OCI-LY7 (cell line): ENCODE data around the gene WDR7. TPM values are rescaled to one million over a fixed set of nuclear protein-coding genes. Genes with fewer than 3 reads are reported as not detected.
A peak's percentile ranks its signal among the peaks of the same experiment; 100 is the strongest.

Source experiments
- BruUV-seq: library from RNA; stranded (reverse); fragments of 400-500 nt; replicated peaks from 2 replicates; lab custom pipeline; 2021; lab: Mats Ljungman, UMichigan
- CTCF ChIA-PET: fragments of 300-600 bp; sonication (Branson Sonifier 250); formaldehyde crosslinking; loops from one replicate; lab custom pipeline; 2022; ENCODE audit warnings: antibody characterized with exemption; ENCODE audit not compliant: unreplicated experiment; lab: Charles Lee
- POLR2A ChIA-PET: fragments of 300-600 bp; sonication (Branson Sonifier 250); formaldehyde crosslinking; loops from one replicate; lab custom pipeline; 2022; ENCODE audit warnings: antibody characterized with exemption; lab: Charles Lee
- DNase-seq: peaks from one replicate; pipeline ENCODE4 v3.0.0-alpha.2; 2015; ENCODE audit warnings: low spot score
- H2AFZ ChIP-seq: fragments of 200-600 bp; sonication (generic), shearing (Covaris generic); 2 replicates; pipeline ENCODE4 v1.6.1; 2014; ENCODE audit warnings: mild to moderate bottlenecking, antibody characterized with exemption, low read length, moderate library complexity
- H3K27ac ChIP-seq: fragments of 200-600 bp; sonication (generic); 2 replicates; pipeline ENCODE4 v1.5.1; 2014; ENCODE audit warnings: mixed run types, low read depth, mild to moderate bottlenecking, moderate library complexity, low read length, inconsistent platforms; ENCODE audit not compliant: poor library complexity, severe bottlenecking
- H3K36me3 ChIP-seq: fragments of 200-600 bp; sonication (generic); 2 replicates; pipeline ENCODE4 v1.6.1; 2014; ENCODE audit warnings: mild to moderate bottlenecking, antibody characterized with exemption, low read length, moderate library complexity, mixed read lengths; ENCODE audit not compliant: insufficient read depth
- H3K4me1 ChIP-seq: fragments of 200-600 bp; sonication (generic); 2 replicates; pipeline ENCODE4 v1.5.1; 2014; ENCODE audit warnings: mild to moderate bottlenecking, low read length; ENCODE audit not compliant: insufficient read depth, poor library complexity, severe bottlenecking
- H3K4me2 ChIP-seq: fragments of 200-600 bp; sonication (generic); 2 replicates; pipeline ENCODE4 v1.6.1; 2014; ENCODE audit warnings: mild to moderate bottlenecking, low read length
- H3K4me3 ChIP-seq: fragments of 200-600 bp; sonication (generic); 2 replicates; pipeline ENCODE4 v1.5.1; 2014; ENCODE audit warnings: mild to moderate bottlenecking, low read depth, low read length; ENCODE audit not compliant: poor library complexity, severe bottlenecking
- H3K79me2 ChIP-seq: fragments of 200-600 bp; sonication (generic); 2 replicates; pipeline ENCODE4 v1.6.1; 2016; ENCODE audit warnings: low read depth, mild to moderate bottlenecking, low read length, moderate library complexity, mixed read lengths; ENCODE audit not compliant: insufficient read depth
- H3K9me2 ChIP-seq: fragments of 200-600 bp; sonication (generic); 2 replicates; pipeline ENCODE4 v1.6.1; 2016; ENCODE audit warnings: mild to moderate bottlenecking, low read length, mixed read lengths; ENCODE audit not compliant: insufficient read depth
- H3K9me3 ChIP-seq: fragments of 200-600 bp; sonication (generic); 2 replicates; pipeline ENCODE4 v1.6.1; 2014; ENCODE audit warnings: mild to moderate bottlenecking, mixed run types, low read length, mixed read lengths
- H4K20me1 ChIP-seq: fragments of 200-600 bp; sonication (generic); 2 replicates; pipeline ENCODE4 v1.6.1; 2014; ENCODE audit warnings: mild to moderate bottlenecking, antibody characterized with exemption, low read length, moderate library complexity, mixed read lengths; ENCODE audit not compliant: insufficient read depth
- CTCF ChIP-seq: fragments of 200-600 bp; sonication (generic); conservative IDR thresholded peaks from 2 replicates; pipeline ENCODE4 v1.5.1; 2014; ENCODE audit warnings: mild to moderate bottlenecking, antibody characterized with exemption, low read length, moderate library complexity, mixed read lengths
- EZH2phosphoT487 ChIP-seq: fragments of 200-600 bp; sonication (generic); IDR thresholded peaks from 2 replicates; pipeline ENCODE4 v1.6.1; 2018; ENCODE audit warnings: low read depth, borderline replicate concordance, mild to moderate bottlenecking, mixed run types, antibody characterized with exemption, low read length, moderate library complexity, mixed read lengths
- intact Hi-C: fragments of 100-400 bp; cut with micrococcal nuclease; formaldehyde crosslinking; loops from one replicate; pipeline ENCODE4 v1.10.0; 2022; ENCODE audit not compliant: unreplicated experiment
- total RNA-seq, 2 experiments: library from RNA; depleted of rRNA in 1 of 2; stranded (reverse); fragments of >200 nt in 1 of 2; shearing (Covaris generic) in 1 of 2; gene quantifications; 2 replicates each; pipeline ENCODE4 v1.2.3, GENCODE V29; 2014 to 2022

The WDR7 gene
- total RNA-seq, 2 experiments from 2014 or later = 13.2 to 17.1 TPM

GRCh38 chr18:56709463-56709862 is 58.3 kb downstream of the WDR7 start:
- Histone ChIP-seq H3K36me3 (no peaks in the 10 kb centered on the region), H3K79me2 (no peaks in the 10 kb centered on the region), H2AFZ (no peak overlapping the region), H3K27ac (no peak overlapping the region), H3K4me3 (no peak overlapping the region), H4K20me1 (no peaks in the 10 kb centered on the region), H3K9me3 (no peaks in the 10 kb centered on the region), H3K4me1 (no peaks in the 10 kb centered on the region), H3K4me2 (no peak overlapping the region), H3K9me2 (no peaks in the 10 kb centered on the region)
- intact Hi-C loops = no loop called here
- BruUV-seq = no TSS peak
- POLR2A ChIA-PET = no interaction called here
- peak; percentile 0 for DNase-seq
- TF ChIP-seq EZH2phosphoT487 = no peak
- peak; percentile 43 for TF ChIP-seq CTCF
- CTCF ChIA-PET = no interaction called here

- no peaks in the 10 kb centered on the region for H3K9me3 ChIP-seq
Observed at GRCh38 chr18:56711708-56712445, 60.7 kb downstream of the WDR7 start.

More at GRCh38 chr18:56711708-56712445, 60.7 kb downstream of the WDR7 start:
- TF ChIP-seq EZH2phosphoT487 (no peak), CTCF (no peak)
- H3K79me2 ChIP-seq = no peaks in the 10 kb centered on the region
- H3K9me2 ChIP-seq = no peaks in the 10 kb centered on the region
- intact Hi-C loops = no loop called here
- H3K36me3 ChIP-seq = no peaks in the 10 kb centered on the region
- no peak for DNase-seq
- no peak overlapping the region for H3K27ac ChIP-seq
- ChIA-PET POLR2A (no interaction called here), CTCF (no interaction called here)
- no peak overlapping the region for H3K4me2 ChIP-seq
- no peak overlapping the region for H2AFZ ChIP-seq
- no peak overlapping the region for H3K4me3 ChIP-seq
- no peaks in the 10 kb centered on the region for H4K20me1 ChIP-seq
- no peaks in the 10 kb centered on the region for H3K4me1 ChIP-seq
- BruUV-seq = no TSS peak
